Sigmoid colon (tissue), 4 donors: ENCODE measurements around the gene KCNE1.

ENCODE experiments used
- EP300 ChIP-seq, 4 donors: sonication (generic); formaldehyde crosslinking; IDR thresholded peaks; one replicate each; pipeline ENCODE4 v1.6.1; 2017; ENCODE audit warnings: antibody characterized with exemption in 4 of 4
- POLR2A ChIP-seq, 2 donors: fragments of 450-650 bp; IDR thresholded peaks; one replicate each; pipeline ENCODE4 v1.6.1; 2016; ENCODE audit warnings: antibody characterized with exemption in 2 of 2, mild to moderate bottlenecking in 2 of 2, moderate library complexity in 2 of 2
- TF ChIP-seq, protein P1 (sequence below), 4 experiments: fragments of 450-650 bp in 3 of 4; fragments of 200-600 bp in 1 of 4; IDR thresholded peaks; one replicate each; pipeline ENCODE4 v1.5.1; 2016 to 2019; ENCODE audit warnings: antibody characterized with exemption in 4 of 4, mild to moderate bottlenecking in 3 of 4, moderate library complexity in 2 of 4

- TF ChIP-seq, protein P1, sequence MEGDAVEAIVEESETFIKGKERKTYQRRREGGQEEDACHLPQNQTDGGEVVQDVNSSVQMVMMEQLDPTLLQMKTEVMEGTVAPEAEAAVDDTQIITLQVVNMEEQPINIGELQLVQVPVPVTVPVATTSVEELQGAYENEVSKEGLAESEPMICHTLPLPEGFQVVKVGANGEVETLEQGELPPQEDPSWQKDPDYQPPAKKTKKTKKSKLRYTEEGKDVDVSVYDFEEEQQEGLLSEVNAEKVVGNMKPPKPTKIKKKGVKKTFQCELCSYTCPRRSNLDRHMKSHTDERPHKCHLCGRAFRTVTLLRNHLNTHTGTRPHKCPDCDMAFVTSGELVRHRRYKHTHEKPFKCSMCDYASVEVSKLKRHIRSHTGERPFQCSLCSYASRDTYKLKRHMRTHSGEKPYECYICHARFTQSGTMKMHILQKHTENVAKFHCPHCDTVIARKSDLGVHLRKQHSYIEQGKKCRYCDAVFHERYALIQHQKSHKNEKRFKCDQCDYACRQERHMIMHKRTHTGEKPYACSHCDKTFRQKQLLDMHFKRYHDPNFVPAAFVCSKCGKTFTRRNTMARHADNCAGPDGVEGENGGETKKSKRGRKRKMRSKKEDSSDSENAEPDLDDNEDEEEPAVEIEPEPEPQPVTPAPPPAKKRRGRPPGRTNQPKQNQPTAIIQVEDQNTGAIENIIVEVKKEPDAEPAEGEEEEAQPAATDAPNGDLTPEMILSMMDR (IDR thresholded peaks at IDR 0.05), result no peak
- no peak for TF ChIP-seq POLR2A (IDR thresholded peaks at IDR 0.05)
- TF ChIP-seq EP300 (IDR thresholded peaks at IDR 0.05), result no peak
These were observed 24.8 kb upstream of the KCNE1 start for GRCh38 chr21:34536820-34537219.
